Esophagus squamous epithelium (tissue), 5 donors: ENCODE measurements around the gene DCTN4. TPM values are rescaled to one million over a fixed set of nuclear protein-coding genes. Genes with fewer than 3 reads are reported as not detected.

Experiments
- DNase-seq: peaks from one replicate; lab custom pipeline; 2025; lab: John Stamatoyannopoulos, UW
- H3K27ac ChIP-seq, 4 donors: fragments of 200-600 bp; sonication (generic); one replicate each; pipeline ENCODE4 v1.5.1; 2016 to 2019; ENCODE audit warnings: mild to moderate bottlenecking in 1 of 4
- H3K27me3 ChIP-seq, 4 donors: fragments of 200-600 bp; sonication (generic); 1 replicate in 3 of 4; 2 replicates in 1 of 4; pipeline versions ENCODE4 v1.5.1 to v1.6.0; 2017 to 2021; ENCODE audit warnings: antibody characterized with exemption in 1 of 4
- H3K36me3 ChIP-seq, 3 donors: fragments of 200-600 bp; sonication (generic); one replicate each; pipeline ENCODE4 v1.5.1; 2016 to 2019
- H3K4me1 ChIP-seq, 3 donors: fragments of 200-600 bp; sonication (generic); one replicate each; pipeline ENCODE4 v1.5.1; 2017 to 2019
- H3K4me3 ChIP-seq, 4 donors: fragments of 200-600 bp; sonication (generic); 1 replicate in 3 of 4; 2 replicates in 1 of 4; pipeline ENCODE4 v1.5.1; 2016 to 2019; ENCODE audit warnings: mild to moderate bottlenecking in 2 of 4, moderate library complexity in 1 of 4
- H3K9me3 ChIP-seq, 3 donors: fragments of 200-600 bp; sonication (generic); one replicate each; pipeline ENCODE4 v1.5.1; 2016 to 2019
- CTCF ChIP-seq, 6 experiments: fragments of 450-650 bp in 4 of 6; fragments of 200-600 bp in 2 of 6; sonication (generic) in 2 of 6; IDR thresholded peaks; one replicate each; pipeline ENCODE4 v1.5.1; 2016 to 2019; ENCODE audit warnings: antibody characterized with exemption in 6 of 6, mild to moderate bottlenecking in 4 of 6, moderate library complexity in 4 of 6
- POLR2A ChIP-seq, 4 donors: fragments of 450-650 bp; IDR thresholded peaks; one replicate each; pipeline ENCODE4 v1.6.1; 2017; ENCODE audit warnings: antibody characterized with exemption in 4 of 4, mild to moderate bottlenecking in 4 of 4, moderate library complexity in 3 of 4
- WGBS, 2 donors: methylation state at CpG; one replicate each; pipeline ENCODE4 v1.1.5; 2018; 5-methylcytosine and 5-hydroxymethylcytosine counted together
- intact Hi-C: fragments of 100-400 bp; cut with DNase I; formaldehyde crosslinking; loops from one replicate; pipeline ENCODE4 v1.15.0; 2022
- total RNA-seq, 4 donors: library from RNA; depleted of rRNA; stranded (reverse); fragments of >200 nt; gene quantifications; one replicate each; pipeline ENCODE4 v1.1.0, GENCODE V29; 2016
- donor health status: DM: yes; HTN: yes; CAD: no.

Gene DCTN4
- total RNA-seq, 4 donors from 2014 or later: 31.8 to 50.2 (median 36.8) TPM

- TF ChIP-seq CTCF (IDR thresholded peaks at IDR 0.05): no peak
- 84 to 100% methylated on average over 2 to 4 of the region's 4 CpGs for WGBS, 2 donors
- Histone ChIP-seq H3K27ac (no peak overlapping the region), H3K4me3 (no peak overlapping the region), H3K4me1 (peaks cover 0 to 7% (median 0%) of the 10 kb centered on the region in 3 donors), H3K9me3 (no peaks in the 10 kb centered on the region), H3K27me3 (no peaks in the 10 kb centered on the region), H3K36me3 (no peaks in the 10 kb centered on the region)
- intact Hi-C loops: no loop called here
- no peak for DNase-seq
These were observed 95.9 kb downstream of the DCTN4 start for GRCh38 chr5:150662731-150663516.

DNA sequence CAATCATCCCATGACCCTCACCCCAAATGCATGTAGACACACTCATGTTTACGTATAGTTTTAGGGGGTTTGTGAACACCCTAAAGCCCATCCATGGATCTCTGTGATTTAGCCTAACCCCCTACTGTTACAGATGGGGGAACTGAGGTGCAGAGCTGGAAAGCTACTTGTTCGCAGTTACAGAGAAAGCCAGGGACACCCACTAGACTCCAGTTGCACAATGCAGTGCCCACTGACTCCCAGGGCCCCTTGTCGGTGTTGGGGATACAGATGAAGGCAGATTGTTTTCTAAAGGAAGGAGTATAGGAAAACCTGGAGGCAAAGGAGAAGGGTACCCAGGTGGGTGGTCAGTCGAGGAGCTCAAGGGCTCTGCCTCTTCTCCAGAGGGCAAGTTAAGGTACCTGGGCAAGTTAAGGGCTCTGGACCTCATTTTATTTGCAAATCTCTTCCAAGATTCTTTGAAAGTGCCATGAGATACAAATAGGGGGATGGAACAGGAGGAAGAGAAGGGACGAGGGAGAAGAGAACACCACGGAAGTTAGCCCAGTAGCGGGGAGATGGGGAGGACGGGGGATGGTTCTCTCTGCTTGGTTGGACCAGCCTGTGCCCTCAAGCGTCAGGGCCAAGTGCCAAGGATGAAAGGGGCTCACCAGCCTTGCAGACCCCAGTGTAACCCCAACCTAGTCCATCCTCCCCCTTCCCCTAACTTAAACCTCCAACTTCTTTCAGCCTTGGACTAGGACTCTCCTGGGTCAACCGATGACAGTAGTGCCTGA, 96.8 kb downstream of the DCTN4 start:
- H3K27ac ChIP-seq: no peak overlapping the region
- DNase-seq: no peak
- no peaks in the 10 kb centered on the region for H3K9me3 ChIP-seq
- intact Hi-C loops: no loop called here
- H3K27me3 ChIP-seq: no peaks in the 10 kb centered on the region
- 79 to 82% methylated on average over 9 to 10 of the region's 10 CpGs for WGBS, 2 donors
- H3K4me3 ChIP-seq: no peak overlapping the region
- TF ChIP-seq CTCF (IDR thresholded peaks at IDR 0.05): no peak
- TF ChIP-seq POLR2A (IDR thresholded peaks at IDR 0.05): no peak
- H3K36me3 ChIP-seq: no peaks in the 10 kb centered on the region
- H3K4me1 ChIP-seq: peaks cover 0 to 16% (median 9%) of the 10 kb centered on the region in 3 donors

GRCh38 chr5:150661086-150661485, 97.7 kb downstream of the DCTN4 start, which contains the start of gene MYOZ3:
Gene MYOZ3, plus strand, starts transcription at chr5:150661251. Its CDS starts 1,691 bp downstream, at chr5:150662942.
- H3K4me1 ChIP-seq: peaks cover 3 to 24% (median 13%) of the 10 kb centered on the region in 3 donors
- peak within 1 kb of the TSS in 1 of 4 donors; percentile 5 for H3K27ac ChIP-seq
- 46 to 68% methylated on average over 2 to 7 of the region's 7 CpGs for WGBS, 2 donors
- TF ChIP-seq CTCF (IDR thresholded peaks at IDR 0.05) (no peak), POLR2A (IDR thresholded peaks at IDR 0.05) (no peak)
- H3K4me3 ChIP-seq: no peak within 1 kb of the TSS
- H3K36me3 ChIP-seq: no peaks in the 10 kb centered on the region
- no peak for DNase-seq
- no peaks in the 10 kb centered on the region for H3K9me3 ChIP-seq
- H3K27me3 ChIP-seq: no peaks in the 10 kb centered on the region
- intact Hi-C loops: no loop called here

GRCh38 chr5:150660108-150660831, 98.5 kb downstream of the DCTN4 start:
- Histone ChIP-seq H3K4me1 (peaks cover 4 to 32% (median 16%) of the 10 kb centered on the region in 3 donors), H3K27me3 (no peaks in the 10 kb centered on the region), H3K36me3 (no peaks in the 10 kb centered on the region), H3K9me3 (no peaks in the 10 kb centered on the region), H3K27ac (peak overlapping the region in 1 of 4 donors; percentile 5), H3K4me3 (no peak overlapping the region)
- intact Hi-C loops: no loop called here
- 40 to 73% methylated on average over 2 to 4 of the region's 4 CpGs for WGBS, 2 donors
- no peak for DNase-seq
- no peak for TF ChIP-seq CTCF (IDR thresholded peaks at IDR 0.05)
- no peak for TF ChIP-seq POLR2A (IDR thresholded peaks at IDR 0.05)
